HG02885 (cell line): Measurements from ENCODE around the gene PTCD1.

Experiments
- ATAC-seq: cut with Tn5 transposase; IDR thresholded peaks from one replicate; pipeline ENCODE4 v1.9.1; 2021; ENCODE audit warnings: mild to moderate bottlenecking; ENCODE audit not compliant: unreplicated experiment, poor library complexity

Gene PTCD1, protein sequence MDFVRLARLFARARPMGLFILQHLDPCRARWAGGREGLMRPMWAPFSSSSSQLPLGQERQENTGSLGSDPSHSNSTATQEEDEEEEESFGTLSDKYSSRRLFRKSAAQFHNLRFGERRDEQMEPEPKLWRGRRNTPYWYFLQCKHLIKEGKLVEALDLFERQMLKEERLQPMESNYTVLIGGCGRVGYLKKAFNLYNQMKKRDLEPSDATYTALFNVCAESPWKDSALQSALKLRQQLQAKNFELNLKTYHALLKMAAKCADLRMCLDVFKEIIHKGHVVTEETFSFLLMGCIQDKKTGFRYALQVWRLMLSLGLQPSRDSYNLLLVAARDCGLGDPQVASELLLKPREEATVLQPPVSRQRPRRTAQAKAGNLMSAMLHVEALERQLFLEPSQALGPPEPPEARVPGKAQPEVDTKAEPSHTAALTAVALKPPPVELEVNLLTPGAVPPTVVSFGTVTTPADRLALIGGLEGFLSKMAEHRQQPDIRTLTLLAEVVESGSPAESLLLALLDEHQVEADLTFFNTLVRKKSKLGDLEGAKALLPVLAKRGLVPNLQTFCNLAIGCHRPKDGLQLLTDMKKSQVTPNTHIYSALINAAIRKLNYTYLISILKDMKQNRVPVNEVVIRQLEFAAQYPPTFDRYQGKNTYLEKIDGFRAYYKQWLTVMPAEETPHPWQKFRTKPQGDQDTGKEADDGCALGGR

GRCh38 chr7:99438573-99439480 is at the start of gene PTCD1, which contains the start of gene CPSF4:
PTCD1 (minus strand) TSS chr7:99438798; CDS start chr7:99435242, 3,556 bp downstream.
CPSF4 (plus strand) TSS chr7:99438943; CDS start chr7:99439083, 140 bp downstream.
- peak; percentile 92 for ATAC-seq

- ATAC-seq = no peak
Observed at GRCh38 chr7:99485094-99485493, 46.5 kb upstream of the PTCD1 start.

DNA sequence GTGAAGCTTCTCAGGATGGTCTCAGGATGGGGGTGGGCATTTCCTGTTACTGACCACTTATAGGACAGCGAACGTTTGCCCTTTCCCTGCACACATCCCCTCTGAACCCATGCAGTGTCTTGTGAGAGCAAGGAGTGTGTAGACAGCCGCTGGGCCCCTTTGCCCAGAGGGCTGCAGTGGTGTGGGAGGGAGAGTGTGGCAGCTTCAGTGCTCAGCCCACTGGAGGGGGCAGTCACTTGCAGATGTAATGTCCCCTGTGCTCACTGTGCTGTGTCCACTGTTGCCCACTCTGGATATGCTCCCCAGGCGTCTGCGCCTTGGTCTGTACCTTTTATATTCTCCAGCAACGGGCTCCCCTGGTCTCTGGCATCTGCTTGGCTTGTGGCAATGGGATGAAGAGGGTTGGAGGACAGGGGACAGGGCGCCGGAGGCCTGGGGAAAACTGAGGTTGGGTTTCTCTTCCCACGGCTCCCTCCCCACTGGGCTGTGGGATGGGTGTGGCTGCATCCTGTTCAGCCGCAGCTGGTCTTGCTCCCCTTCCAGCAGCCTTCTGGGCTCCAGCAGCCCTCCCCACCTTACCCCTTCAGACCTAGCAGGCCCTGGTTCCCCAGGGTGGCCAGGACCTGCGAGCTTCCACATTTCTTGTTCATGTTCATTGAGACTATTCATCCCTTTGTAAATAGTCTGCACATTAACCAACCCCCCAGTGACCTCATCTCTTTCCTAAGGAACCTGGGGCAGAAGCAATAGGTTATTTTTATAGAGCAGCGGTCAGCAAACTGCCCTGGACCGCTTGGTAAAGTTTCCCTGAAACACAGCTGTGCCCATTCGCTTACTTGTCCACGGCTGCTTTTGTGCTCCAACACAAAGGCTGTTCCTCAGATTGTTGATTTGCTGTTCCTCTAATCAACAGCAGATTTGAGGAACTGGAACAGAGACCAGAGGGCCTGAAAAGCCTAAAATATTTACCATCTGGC is 40.2 kb upstream of the PTCD1 start:
- ATAC-seq = no peak

GRCh38 chr7:99476107-99476506 is 37.5 kb upstream of the PTCD1 start:
- ATAC-seq = no peak

DNA sequence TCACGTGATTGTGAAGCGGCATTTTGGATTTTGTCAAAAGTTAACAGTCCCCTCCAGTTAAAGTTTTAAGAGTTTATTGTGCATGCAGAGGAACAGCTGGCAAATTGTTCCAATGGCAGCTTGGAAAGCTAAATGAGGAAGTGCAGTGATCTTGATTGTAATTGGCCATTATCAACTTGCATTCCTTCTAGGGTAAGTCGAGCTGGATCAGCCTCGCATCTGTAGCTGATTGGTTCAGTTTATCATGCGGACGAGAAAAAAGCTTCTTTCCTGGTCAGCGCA is 34.7 kb upstream of the PTCD1 start:
- no peak for ATAC-seq

DNA sequence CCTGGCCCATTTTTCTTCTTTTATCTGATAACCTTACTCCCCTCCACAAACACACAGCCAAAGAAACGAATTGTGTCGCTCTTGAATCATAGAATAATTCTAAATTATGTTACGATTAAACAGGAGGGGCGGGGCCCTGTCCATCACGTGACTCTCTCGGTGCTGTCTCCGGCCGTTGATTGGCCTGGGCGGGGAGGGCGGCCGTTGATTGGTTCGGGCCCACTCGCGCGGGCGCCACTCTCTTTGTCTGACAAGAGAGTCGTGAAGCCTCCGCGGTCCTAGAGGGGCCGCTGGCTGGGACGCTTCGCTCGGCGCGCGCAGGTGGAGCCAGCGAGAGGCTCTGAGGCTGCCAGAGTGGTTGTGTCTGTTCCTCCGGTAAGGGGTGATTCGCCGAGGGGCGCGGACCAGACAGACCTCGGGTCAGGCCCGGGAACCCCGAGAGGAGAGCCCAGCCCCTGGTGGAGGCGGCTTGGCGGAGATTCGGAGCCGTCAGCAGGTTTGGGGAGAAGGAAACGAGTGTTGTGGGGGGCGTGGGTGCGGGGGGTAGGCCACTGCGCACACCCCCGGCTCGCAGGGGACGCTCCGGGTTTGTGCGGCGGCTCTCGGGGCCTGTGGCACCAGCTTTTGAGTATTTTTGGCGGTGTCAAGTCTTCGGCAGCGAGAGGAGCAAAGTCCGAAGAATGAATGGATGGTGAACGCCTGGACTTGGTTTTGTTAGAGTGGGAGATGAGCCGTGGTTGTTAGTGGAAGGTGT is 34.1 kb upstream of the PTCD1 start, which contains the start of gene ZNF789:
ZNF789 (plus strand) TSS at position 330 of the 754 bp plus-strand sequence. CDS start 3,567 bp downstream, outside the sequence.
- ATAC-seq = peak; percentile 95

DNA sequence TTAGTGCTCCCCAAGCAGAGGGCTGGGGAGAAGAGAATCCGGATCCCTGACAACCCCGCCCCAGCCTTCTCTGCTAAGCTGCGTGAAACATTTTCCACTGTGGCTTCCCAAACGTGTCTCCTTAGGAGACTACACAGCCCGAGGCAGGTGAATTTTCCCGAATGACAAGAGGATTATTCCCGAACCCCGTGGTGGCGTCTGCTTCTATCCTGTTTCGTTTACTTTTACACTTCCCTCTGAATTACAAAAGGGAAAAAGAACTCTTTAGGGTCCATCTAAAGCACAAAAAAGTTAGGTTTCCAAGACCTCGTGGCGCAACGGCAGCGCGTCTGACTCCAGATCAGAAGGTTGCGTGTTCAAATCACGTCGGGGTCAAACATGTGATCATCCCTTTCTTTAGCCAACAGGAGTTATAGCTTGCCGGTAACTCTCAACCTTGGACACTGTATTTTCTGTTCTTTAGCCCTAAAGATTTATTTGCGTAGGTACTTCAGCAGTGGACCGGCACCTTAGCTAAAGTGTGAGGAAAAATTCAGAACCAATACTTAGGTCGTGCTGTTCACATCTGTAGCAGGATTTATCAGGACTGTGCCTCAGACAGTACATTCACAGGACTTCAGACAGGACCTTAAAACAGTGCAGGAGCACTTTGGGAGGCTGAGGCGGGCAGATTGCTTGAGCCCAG is 30.9 kb upstream of the PTCD1 start:
- no peak for ATAC-seq

GRCh38 chr7:99468336-99468918 is 29.8 kb upstream of the PTCD1 start:
- no peak for ATAC-seq

- no peak for ATAC-seq
Observed at GRCh38 chr7:99465421-99465768, 26.8 kb upstream of the PTCD1 start.

- ATAC-seq = no peak
Observed at GRCh38 chr7:99461221-99461620, 22.6 kb upstream of the PTCD1 start.

- ATAC-seq = no peak
Observed at GRCh38 chr7:99460651-99461050, 22.1 kb upstream of the PTCD1 start.

- no peak for ATAC-seq
Observed at GRCh38 chr7:99459087-99459486, 20.5 kb upstream of the PTCD1 start.

- ATAC-seq = no peak
Observed at GRCh38 chr7:99457650-99458493, 19.3 kb upstream of the PTCD1 start.

DNA sequence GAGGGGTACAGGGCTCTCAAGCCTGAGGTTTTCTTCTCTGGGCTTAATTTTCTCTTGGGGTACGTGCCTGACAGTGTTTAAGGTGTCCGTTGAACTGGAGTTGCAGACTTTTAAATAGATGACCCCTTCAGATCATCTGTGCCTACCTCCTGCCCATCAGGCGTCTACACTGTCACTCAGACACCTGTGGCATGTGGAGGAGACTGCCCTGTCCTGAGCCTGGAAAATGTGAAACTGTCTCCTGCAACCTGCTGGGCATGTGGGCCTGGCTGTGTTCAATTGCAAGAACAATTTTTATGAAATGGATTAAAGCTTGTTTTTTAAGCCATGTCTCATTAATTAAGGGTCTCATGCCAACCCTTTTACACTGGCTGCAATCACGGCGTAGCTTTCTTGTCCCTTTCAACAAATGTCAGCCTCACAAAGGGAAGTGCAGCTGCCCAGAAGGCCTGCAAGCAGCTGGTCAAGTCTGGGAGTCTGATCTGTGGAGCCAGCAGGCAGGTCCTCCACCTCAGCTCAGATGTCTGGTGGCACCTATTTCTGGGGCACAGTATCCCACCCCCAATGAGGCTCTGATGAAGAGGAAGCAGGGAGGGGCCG is 18.6 kb upstream of the PTCD1 start:
- ATAC-seq = no peak

GRCh38 chr7:99456288-99456687 is 17.7 kb upstream of the PTCD1 start:
- ATAC-seq = no peak

- no peak for ATAC-seq
Observed at GRCh38 chr7:99455874-99456273, 17.3 kb upstream of the PTCD1 start.

DNA sequence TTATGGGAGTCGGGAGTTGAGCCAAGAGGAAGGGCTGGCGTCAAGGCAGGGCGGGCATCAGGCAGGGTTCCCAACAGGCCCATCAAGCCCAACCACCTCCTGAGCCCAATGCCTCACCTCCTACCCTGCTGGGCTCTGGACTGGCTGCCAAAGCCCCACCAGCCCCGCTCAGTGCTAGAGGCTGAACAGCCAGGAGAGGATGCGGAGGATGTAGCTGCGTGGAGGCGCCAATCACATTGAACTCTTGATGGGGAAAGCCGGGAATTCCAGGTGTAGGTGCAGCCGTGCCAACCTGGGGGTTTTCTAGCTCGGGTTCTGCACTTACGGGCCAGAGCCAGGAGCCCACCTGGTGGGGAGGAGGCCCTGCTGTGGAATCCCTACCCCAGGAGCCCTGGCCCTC is 14.5 kb upstream of the PTCD1 start:
- no peak for ATAC-seq
